Subcutaneous abdominal adipose tissue (tissue), 5 donors: ENCODE measurements around the gene TMCO1.
A peak's percentile ranks its signal among the peaks of the same experiment; 100 is the strongest.
"Not testable (repeated sequence)": the region's sequence is repeated elsewhere in the genome, so short reads cannot be mapped to it uniquely, and the experiment has no call there.

Experiments
- H3K27ac ChIP-seq: one replicate; pipeline ENCODE4 v1.7.0; 2013; ENCODE audit warnings: low read depth, mild to moderate bottlenecking, inconsistent platforms, low read length, moderate library complexity
- H3K27me3 ChIP-seq, 5 donors: one replicate each; pipeline ENCODE4 v1.7.0; 2013; ENCODE audit warnings: low read length in 5 of 5, inconsistent platforms in 1 of 5; ENCODE audit not compliant: control insufficient read depth in 5 of 5, insufficient read depth in 4 of 5
- H3K36me3 ChIP-seq, 5 donors: one replicate each; pipeline ENCODE4 v1.7.0; 2013; ENCODE audit warnings: low read length in 5 of 5; ENCODE audit not compliant: control insufficient read depth in 5 of 5, insufficient read depth in 5 of 5
- H3K4me1 ChIP-seq, 5 donors: one replicate each; pipeline ENCODE4 v1.7.0; 2013; ENCODE audit warnings: low read length in 5 of 5, mild to moderate bottlenecking in 3 of 5, moderate library complexity in 1 of 5; ENCODE audit not compliant: control insufficient read depth in 5 of 5, insufficient read depth in 5 of 5
- H3K4me3 ChIP-seq, 5 donors: one replicate each; pipeline ENCODE4 v1.7.0; 2013; ENCODE audit warnings: low read length in 5 of 5, low read depth in 1 of 5
- H3K9ac ChIP-seq, 5 donors: one replicate each; pipeline ENCODE4 v1.7.0; 2013; ENCODE audit warnings: low read length in 5 of 5, mild to moderate bottlenecking in 4 of 5, moderate library complexity in 3 of 5
- H3K9me3 ChIP-seq, 5 donors: one replicate each; pipeline ENCODE4 v1.7.0; 2013; ENCODE audit warnings: low read length in 5 of 5; ENCODE audit not compliant: control insufficient read depth in 5 of 5
- donor health status: healthy.
- donor health status: healthy.
- donor health status: healthy.
- donor health status: healthy.
- donor health status: healthy.

The TMCO1 gene, protein sequence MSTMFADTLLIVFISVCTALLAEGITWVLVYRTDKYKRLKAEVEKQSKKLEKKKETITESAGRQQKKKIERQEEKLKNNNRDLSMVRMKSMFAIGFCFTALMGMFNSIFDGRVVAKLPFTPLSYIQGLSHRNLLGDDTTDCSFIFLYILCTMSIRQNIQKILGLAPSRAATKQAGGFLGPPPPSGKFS

DNA sequence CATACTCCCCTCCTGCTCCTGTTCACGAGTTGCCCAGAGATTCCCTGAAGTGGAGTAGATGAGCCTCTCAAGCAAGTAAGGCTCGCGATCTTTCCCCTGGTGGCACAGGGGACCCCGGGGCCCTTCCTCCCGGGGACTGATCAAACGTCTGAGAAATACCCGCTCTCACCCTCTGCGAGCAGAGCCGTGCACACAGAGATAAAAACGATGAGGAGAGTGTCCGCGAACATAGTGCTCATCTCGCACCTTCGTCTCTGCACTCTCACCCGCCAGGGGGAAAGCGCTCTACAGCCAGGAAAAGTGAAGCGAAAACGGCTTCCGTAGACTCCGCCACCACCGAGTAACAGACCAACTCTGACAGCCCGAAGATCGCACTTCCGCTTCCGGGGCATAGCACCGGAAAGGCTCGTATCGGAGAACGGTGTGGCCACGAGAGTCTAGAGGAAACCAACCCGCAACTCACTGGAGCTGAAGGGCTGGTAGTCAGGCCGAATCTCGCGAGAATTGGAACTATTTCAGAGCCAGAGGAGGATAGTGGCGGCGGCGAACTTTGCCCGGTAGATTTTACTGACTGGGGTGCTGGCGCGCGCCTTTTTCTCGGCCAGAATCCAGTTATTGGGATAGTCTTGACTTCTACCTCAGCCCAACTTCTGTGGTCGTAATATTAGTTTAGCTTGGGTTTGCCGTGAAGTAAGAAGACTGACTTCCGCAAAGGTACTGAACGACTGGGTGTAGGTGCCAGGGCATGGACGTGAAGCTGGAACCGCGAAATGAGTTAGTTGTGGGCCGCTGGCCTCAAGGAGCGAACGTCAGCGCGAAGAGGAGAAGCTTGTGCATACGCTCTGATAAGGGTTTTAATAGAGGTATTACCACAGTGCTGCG is at the start of gene TMCO1:
TSS of gene TMCO1 (minus strand) at position 356 of the 882 bp plus-strand sequence. CDS start at position 239, 117 bp downstream.
- Histone ChIP-seq H3K9me3 (no peaks in the 10 kb centered on the region), H3K4me3 (peak within 1 kb of the TSS; percentile 81 to 98 (median 95)), H3K9ac (peak within 1 kb of the TSS; percentile 83 to 97 (median 87)), H3K27ac (peak within 1 kb of the TSS; percentile 92), H3K27me3 (no peaks in the 10 kb centered on the region), H3K36me3 (peaks cover 20 to 37% (median 23%) of the 10 kb centered on the region in 5 donors), H3K4me1 (peaks cover 6 to 26% (median 22%) of the 10 kb centered on the region in 5 donors)

DNA sequence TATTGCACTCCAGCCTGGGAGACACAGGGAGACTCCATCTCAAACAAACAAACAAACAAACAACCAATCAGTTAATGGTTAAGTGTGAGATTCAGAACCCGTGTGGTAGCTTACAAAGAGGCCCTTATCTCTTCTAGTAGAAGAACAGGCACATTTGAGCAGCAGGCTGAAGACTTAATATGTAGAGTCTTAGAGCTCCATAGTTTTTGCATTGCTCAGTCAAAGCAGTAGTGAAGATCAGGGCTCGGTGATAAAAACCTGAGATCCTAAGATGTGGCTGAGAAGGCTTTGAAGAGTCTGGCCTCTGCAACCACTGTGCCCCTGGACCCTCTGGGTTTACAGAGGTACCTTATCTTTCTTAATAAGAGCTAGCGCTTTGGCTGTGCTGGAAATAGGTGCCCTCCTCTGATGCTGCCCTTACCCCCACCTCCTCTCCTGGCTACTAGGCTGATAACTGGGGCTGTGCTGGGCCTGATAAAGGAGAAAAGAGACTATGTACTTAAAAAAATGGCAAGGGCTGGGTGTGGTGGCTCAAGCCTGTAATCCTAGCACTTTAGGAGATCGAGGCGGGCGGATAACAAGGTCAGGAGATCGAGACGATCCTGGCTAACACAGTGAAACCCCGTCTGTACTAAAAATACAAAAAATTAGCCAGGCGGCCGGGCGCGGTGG is 48.3 kb upstream of the TMCO1 start:
- peaks cover 0 to 4% (median 0%) of the 10 kb centered on the region in 5 donors for H3K4me1 ChIP-seq
- no peaks in the 10 kb centered on the region for H3K27me3 ChIP-seq
- H3K27ac ChIP-seq, result no peak overlapping the region
- H3K9ac ChIP-seq, result no peak overlapping the region
- H3K36me3 ChIP-seq, result no peaks in the 10 kb centered on the region
- H3K9me3 ChIP-seq, result no peaks in the 10 kb centered on the region
- H3K4me3 ChIP-seq, result no peak overlapping the region

DNA sequence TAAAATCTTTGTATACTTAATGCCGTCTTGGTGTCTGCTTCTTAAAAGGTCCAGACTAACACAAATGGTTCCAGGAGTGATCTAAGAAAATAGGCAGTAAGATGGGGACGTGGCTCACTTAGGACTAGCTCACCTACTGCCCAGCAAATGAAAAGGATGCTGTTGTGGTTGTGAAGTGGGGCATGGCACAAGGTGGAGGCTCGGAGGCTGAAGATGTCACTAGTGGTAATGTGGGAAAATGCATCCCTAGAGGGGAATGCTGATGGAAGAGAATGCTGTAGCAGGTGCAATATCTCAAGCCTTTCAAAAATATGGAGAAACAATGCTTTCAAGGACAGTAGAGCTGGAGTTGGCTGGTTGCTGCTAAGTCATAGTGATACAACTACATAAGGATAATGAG is 47.5 kb upstream of the TMCO1 start:
- H3K27ac ChIP-seq, result no peak overlapping the region
- no peak overlapping the region for H3K4me3 ChIP-seq
- peaks cover 0 to 4% (median 0%) of the 10 kb centered on the region in 5 donors for H3K4me1 ChIP-seq
- H3K36me3 ChIP-seq, result no peaks in the 10 kb centered on the region
- H3K9ac ChIP-seq, result no peak overlapping the region
- H3K27me3 ChIP-seq, result no peaks in the 10 kb centered on the region
- H3K9me3 ChIP-seq, result no peaks in the 10 kb centered on the region

DNA sequence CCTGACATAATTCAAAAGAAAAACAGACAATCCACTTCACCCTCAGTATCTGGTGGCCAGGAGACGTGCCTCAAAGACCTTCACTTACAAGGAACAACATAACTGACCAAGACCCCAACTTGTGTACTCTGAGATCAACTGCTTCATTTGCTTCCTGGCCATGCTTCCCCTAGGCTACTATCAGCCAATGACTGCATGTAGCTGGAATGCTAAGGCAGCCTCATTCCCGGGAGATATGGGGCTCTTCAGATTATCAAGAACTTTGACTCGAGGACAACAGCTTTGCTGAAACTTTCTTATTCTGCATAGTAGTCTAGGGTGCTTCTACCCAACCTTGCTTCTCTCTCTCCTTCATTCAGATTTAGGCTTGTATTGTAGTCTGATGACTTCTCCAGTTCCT is 47.1 kb upstream of the TMCO1 start:
- H3K4me1 ChIP-seq, result peaks cover 0 to 4% (median 0%) of the 10 kb centered on the region in 5 donors
- no peaks in the 10 kb centered on the region for H3K36me3 ChIP-seq
- H3K9ac ChIP-seq, result no peak overlapping the region
- H3K4me3 ChIP-seq, result no peak overlapping the region
- no peaks in the 10 kb centered on the region for H3K9me3 ChIP-seq
- no peaks in the 10 kb centered on the region for H3K27me3 ChIP-seq
- no peak overlapping the region for H3K27ac ChIP-seq

DNA sequence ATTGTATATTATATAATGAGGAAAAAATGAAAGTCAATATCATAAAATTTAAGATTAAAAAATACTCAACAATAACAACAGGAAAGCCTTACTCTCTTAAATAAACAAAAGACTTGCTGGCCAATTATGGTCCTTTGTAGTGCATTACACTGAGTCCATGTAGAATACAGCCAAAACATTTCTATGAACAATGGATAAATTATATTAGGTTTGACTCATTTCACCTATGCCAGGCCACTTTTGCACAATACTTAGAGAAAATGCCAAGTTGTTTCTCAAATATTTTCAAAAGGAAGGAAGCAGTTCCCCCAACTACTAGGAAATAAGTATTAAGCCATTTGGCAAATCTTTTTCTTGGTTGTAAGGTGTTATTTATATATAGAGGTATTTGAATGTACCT is 38.9 kb upstream of the TMCO1 start:
- Histone ChIP-seq H3K27me3 (no peaks in the 10 kb centered on the region), H3K36me3 (no peaks in the 10 kb centered on the region), H3K9me3 (no peaks in the 10 kb centered on the region), H3K9ac (no peak overlapping the region), H3K4me1 (peaks cover 0 to under 1% (median 0%) of the 10 kb centered on the region in 5 donors), H3K4me3 (no peak overlapping the region), H3K27ac (no peak overlapping the region)

DNA sequence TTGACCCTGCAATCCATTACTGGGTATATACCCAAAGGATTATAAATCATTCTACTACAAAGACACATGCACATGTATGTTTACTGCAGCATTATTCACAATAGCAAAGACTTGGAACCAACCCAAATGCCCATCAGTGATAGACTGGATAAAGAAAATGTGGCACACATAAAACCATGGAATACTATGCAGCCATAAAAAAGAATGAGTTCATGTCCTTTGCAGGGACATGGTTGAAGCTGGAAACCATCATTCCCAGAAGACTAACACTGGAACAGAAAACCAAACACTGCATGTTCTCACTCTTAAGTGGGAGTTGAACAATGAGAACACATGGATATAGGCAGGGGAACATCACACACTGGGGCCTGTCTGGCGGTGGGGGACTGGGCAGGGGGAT is 35.8 kb upstream of the TMCO1 start:
- not testable (repeated sequence) for H3K4me1 ChIP-seq, H3K9ac ChIP-seq, H3K4me3 ChIP-seq, H3K9me3 ChIP-seq, H3K36me3 ChIP-seq, H3K27me3 ChIP-seq, H3K27ac ChIP-seq

DNA sequence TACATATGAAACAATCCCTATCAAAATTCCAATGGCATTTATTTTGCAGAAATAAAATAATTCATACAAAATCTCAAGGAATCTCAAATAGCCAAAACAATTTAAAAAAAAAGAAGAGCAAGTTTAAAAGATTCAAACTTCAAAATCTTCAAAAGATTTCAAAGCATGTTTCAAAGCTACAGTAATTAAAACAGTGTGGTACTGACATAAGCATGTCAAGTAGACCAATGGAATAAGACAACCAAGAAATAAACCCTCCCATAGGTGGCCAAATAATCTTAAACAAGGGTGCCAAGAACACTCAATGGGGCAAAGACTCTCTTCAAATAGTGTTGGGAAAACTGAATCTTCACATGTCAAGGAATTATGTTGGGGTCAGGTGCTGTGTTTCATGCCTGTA is 30.7 kb upstream of the TMCO1 start:
- no peak overlapping the region for H3K27ac ChIP-seq
- no peak overlapping the region for H3K4me3 ChIP-seq
- peaks cover 0 to 8% (median 3%) of the 10 kb centered on the region in 5 donors for H3K9me3 ChIP-seq
- peaks cover 0 to 2% (median 0%) of the 10 kb centered on the region in 5 donors for H3K27me3 ChIP-seq
- H3K36me3 ChIP-seq, result no peaks in the 10 kb centered on the region
- H3K9ac ChIP-seq, result no peak overlapping the region
- no peaks in the 10 kb centered on the region for H3K4me1 ChIP-seq

DNA sequence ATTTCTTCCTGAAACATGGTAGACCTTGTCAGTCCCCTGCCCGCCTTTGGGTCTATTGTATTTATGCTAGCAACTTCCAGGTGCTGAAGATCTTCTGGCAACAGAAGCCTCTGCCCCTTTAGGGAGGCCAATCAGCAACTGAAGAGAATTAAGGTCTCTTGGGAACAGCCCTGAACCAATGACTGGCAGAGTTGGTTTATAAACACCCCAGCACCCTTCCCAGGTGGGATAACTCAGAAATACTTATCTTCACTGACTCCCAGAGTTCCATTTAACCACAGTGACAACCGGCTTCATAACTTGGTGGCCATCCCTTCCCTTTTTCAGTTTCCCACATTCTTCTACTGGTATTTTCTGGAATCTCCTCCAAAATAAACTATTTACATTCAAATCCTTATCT is 27.2 kb upstream of the TMCO1 start:
- Histone ChIP-seq H3K9me3 (peaks cover 0 to 8% (median 3%) of the 10 kb centered on the region in 5 donors), H3K9ac (no peak overlapping the region), H3K4me1 (no peaks in the 10 kb centered on the region), H3K4me3 (no peak overlapping the region), H3K27me3 (peaks cover 0 to 2% (median 0%) of the 10 kb centered on the region in 5 donors), H3K27ac (no peak overlapping the region), H3K36me3 (no peaks in the 10 kb centered on the region)

DNA sequence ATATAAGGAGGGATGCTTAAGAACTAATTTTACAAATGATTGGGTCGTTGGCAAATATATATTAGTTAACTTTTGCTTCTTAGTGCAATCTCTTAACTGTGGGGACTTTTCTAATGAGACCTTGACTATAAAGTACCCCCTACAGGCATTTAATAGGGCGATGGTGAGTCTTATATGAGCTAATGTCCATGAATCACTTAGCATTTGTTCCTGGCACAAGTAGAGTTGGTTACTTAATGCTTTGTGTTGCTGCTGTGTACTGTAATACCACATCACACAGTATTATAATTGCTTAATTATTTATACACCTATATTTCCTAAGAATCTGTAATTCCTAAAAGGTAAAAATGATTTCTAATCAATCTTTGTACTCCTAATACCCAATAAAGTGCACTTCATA is 25.3 kb upstream of the TMCO1 start:
- no peaks in the 10 kb centered on the region for H3K36me3 ChIP-seq
- no peak overlapping the region for H3K27ac ChIP-seq
- H3K27me3 ChIP-seq, result peaks cover 0 to 2% (median 0%) of the 10 kb centered on the region in 5 donors
- H3K9me3 ChIP-seq, result peaks cover 0 to 1% (median 0%) of the 10 kb centered on the region in 5 donors
- no peak overlapping the region for H3K4me3 ChIP-seq
- H3K4me1 ChIP-seq, result no peaks in the 10 kb centered on the region
- no peak overlapping the region for H3K9ac ChIP-seq

DNA sequence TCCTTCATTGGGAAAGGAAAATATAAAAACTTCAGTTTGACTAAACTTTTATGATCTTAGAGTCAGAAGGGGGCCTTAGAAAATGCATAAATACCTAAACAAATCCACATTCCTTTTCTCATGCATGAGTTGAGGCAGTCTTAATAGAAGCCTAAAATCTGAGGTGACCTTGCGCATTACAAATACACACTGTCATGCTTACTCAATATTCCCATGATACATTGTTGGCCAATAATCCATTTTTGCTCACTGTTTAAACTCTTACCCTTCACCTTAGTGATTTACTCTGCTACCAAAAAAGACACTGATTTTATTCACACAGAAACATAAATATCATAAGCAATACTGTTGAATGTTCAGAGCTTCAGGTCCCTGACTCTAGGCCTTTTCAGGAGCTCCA is 19.1 kb upstream of the TMCO1 start:
- no peaks in the 10 kb centered on the region for H3K27me3 ChIP-seq
- no peaks in the 10 kb centered on the region for H3K9me3 ChIP-seq
- H3K9ac ChIP-seq, result peak overlapping the region in 1 of 5 donors; percentile 53
- H3K36me3 ChIP-seq, result no peaks in the 10 kb centered on the region
- H3K4me1 ChIP-seq, result peaks cover 0 to 17% (median 9%) of the 10 kb centered on the region in 5 donors
- H3K4me3 ChIP-seq, result no peak overlapping the region
- H3K27ac ChIP-seq, result no peak overlapping the region
